ENCODE results near the gene PSME3.
"Not testable (repeated sequence)": the region's sequence is repeated elsewhere in the genome, so short reads cannot be mapped to it uniquely, and the experiment has no call there.

Gene PSME3

DNA sequence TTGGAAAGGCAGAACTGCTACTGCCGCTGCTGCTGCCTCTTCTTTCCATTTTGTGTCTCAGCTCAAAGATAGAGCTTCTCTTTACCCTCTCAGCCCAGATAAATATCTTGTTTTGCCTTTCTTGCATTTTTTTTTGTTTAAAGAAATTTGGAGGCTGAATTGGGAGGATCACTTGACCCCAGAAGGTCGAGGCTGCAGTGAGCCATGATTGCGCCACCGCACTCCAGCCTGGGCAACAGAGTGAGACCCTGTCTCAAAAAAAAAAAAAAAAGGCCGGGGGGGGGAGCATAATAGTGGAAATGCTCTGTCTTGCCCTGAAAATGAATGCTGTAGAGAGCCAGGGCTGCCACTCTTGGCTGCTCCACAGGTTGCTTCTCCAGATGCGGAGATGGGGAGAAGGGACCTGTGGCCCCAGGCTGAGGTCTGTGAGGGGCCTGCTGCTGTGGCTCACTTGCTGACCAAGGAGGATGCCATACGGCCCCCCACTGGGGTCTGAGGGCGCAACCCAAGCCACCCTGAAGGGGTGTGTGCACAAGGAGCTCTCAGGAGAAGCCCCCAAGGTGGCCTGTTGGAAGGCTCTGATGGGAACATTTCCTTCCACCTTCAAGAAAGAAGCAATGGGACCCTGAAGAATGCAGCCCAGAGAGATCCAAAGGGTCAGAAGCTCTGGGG lies 45.9 kb downstream of the PSME3 start:
- no peak for DNase-seq

DNA sequence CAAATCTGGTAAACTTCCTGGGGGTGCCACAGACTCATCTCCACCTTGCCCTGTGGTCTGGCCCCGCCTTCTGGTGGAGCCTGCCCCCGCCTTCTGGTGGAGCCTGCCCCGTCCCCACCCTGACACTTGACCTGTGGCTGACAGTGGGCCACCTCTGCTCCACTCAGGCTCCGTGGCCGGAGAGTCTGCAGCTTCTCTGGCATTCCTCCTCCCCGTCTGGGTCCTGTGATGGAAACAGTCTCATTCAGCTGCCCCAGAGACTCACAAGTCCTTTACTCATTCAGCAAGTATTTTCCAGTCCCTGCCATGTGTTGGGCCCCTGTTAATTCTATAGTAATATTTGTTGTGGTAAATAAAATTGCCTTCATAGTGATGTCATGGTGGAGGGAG lies 46.4 kb downstream of the PSME3 start:
- DNase-seq = no peak

GRCh38 chr17:42880776-42881310 lies 47.6 kb downstream of the PSME3 start:
- DNase-seq = no peak

DNA sequence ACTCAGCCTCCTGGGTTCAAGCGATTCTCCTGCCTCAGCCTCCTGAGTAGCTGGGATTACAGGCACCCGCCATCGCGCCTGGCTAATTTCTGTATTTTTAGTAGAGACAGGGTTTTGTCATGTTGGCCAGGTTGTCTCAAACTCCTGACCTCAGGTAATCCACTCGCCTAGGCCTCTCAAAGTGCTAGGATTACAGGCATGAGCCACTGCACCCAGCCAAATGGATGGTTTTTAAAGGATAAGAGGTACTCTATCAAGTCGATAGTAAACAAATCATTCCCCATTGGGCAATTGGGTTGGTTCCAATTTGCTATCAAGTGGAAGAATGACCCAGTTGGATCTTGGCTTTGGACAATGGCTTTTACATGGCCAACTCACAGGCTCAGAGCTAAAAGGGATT lies 48.5 kb downstream of the PSME3 start:
- not testable (repeated sequence) for DNase-seq

DNA sequence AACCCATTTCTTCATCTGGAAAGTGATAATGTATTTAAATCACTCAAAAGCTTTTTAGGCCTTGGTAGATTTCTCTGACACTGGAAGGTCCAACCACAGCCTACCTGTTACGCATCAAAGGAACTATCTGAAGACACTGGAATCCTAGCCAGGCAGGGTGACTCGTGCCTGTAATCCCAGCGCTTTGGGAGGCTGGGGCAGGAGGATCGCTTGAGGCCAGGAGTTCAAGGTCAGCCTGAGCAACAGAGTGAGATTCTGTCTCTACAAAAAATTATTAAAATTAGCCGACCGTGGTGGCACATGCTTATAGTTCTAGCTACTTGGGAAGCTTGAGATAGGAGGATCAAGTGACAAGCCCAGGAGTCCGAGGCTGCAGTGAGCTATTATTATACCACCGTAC lies 49.0 kb downstream of the PSME3 start:
- DNase-seq = no peak

- DNase-seq = no peak
Measured at GRCh38 chr17:42883802-42884558, 50.8 kb downstream of the PSME3 start.

GRCh38 chr17:42885806-42886205 lies 52.6 kb downstream of the PSME3 start:
- not testable (repeated sequence) for DNase-seq

DNA sequence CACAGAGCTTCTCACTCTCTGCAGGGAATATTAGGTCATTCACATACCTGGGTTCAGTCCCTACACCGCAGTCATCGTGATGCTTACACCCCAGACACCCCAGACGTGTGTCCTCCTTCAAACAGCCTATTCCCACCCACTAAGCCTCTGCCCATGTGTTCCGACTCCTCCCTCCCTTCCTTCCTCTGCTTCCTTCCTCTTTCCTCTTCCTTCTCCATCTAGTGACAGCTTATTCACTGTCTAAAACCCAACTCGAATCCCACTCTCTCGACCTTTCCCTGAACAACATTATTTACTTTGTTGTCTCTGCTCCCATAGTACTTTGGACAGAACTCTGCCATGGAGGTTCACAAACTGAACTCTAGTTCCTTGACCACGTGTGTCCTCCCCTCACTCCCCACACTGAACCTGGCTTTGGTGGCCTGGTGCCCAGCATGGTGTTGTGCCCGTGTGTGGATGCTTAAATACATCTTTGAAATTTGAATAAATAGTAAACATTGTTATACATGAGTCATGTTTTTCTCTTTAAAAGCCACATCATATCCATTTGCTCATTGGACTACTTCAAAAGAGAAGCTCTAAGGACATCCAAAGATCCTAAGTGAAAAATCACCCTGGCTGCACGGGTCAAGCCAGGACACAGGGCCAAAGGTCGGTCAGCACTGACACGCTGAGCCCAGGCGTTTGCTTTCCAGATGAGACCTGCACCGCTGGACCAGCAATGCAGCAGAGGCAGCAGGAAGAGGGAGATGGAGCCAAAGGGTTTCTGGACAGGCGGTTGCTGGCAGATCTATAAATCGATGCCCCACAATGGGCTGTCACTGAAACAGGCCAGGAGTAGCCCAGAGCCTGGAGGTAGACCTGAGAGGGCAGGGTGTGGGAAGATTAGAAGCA lies 53.3 kb downstream of the PSME3 start:
- DNase-seq = no peak

DNA sequence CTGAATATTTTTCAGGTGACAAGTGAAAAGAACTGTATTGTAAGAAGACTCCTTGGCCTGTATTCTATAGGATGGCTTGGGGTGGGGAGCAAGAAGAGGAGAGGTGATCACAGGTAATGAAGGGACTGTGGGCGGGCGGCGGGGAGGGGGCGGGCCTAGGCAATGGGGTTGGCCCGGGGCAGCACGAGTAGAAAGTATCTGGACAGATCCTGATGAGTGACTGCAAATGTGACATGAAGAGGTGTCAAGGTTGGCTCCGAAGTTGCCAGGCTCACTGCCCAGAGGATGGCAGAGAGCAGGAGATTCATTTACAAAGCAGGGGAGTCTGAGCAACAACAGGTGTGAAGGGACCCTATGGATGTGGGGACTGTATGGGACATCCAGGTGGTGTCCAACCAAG lies 56.6 kb downstream of the PSME3 start:
- DNase-seq = no peak

DNA sequence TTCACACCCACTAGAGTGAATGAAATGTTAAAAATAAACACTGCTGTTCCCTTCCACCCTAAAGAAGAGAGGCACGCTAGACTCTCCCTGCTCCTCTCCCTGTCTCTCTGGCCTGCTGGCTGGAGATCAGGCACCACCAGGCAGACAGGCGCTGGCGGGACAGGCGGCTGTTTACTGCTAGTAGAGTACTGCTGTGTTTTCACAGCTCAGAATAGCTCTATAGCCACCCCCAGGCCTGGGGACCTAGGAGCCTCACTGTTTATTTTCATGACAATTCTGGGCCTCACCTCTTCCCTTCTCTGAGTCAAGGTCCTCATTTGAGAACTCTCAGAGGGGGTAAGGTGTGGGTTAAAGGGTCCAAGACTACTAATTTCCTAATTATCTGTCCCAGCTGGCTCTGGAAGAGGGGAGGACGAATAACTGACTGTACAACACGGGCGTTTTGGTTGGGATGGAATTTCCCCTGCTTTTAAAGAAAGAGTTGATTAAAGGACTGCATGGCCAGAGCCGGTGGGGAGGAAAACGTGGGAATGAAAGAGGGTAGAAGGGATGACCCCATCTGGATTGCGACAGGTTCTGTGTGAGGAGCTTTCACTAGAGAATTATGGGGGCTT lies 58.4 kb downstream of the PSME3 start:
- DNase-seq = no peak

- no peak for DNase-seq
Measured at GRCh38 chr17:42893359-42893758, 60.2 kb downstream of the PSME3 start.
